Measurements from ENCODE around the gene SH2D3C. TPM values are rescaled to one million over a fixed set of nuclear protein-coding genes. Genes with fewer than 3 reads are reported as not detected.
A peak's percentile ranks its signal among the peaks of the same experiment; 100 is the strongest.

Gene SH2D3C
- total and polyA plus RNA-seq, 9 of the 15 experiments (the other 6 are each of a cell fraction or from before 2014, with no cell fraction given): 0.03 to 1.2 (median 0.22) TPM; not detected in 1

- TF ChIP-seq VEZF1 (CRISPR knock-in tag; IDR thresholded peaks at IDR 0.05): peak; percentile 88
- peak; percentile 56; the same call in 1 of the 2 replicates for TF ChIP-seq MTA3 (IDR thresholded peaks at IDR 0.05; ENCODE audit: borderline replicate concordance)
- peak; percentile 98 for TF ChIP-seq PKNOX1 (IDR thresholded peaks at IDR 0.05)
- TF ChIP-seq NCOR1 (IDR thresholded peaks at IDR 0.05): no peak
- peak; percentile 53; the same call in 1 of the 2 replicates for TF ChIP-seq TEAD4 (IDR thresholded peaks at IDR 0.05; ENCODE audit: low read length)
- no peak for TF ChIP-seq TEAD4 (CRISPR knock-in tag; IDR thresholded peaks at IDR 0.05; ENCODE audit: borderline replicate concordance)
- TF ChIP-seq RBFOX2 (IDR thresholded peaks at IDR 0.05; ENCODE audit: low read depth, low read length): peak; percentile 30; the same call in 1 of the 2 replicates
- no peak for TF ChIP-seq KAT2B (IDR thresholded peaks at IDR 0.05; ENCODE audit: low read depth, low read length)
- no peak for TF ChIP-seq MLX (CRISPR knock-in tag; conservative IDR thresholded peaks at IDR 0.05)
- peak; percentile 26 for TF ChIP-seq TAF1 (IDR thresholded peaks at IDR 0.05; ENCODE audit: control insufficient read depth, extremely low read depth, insufficient read depth, low read length, severe bottlenecking)
- no peak for TF ChIP-seq SRSF9 (IDR thresholded peaks at IDR 0.05; ENCODE audit: borderline replicate concordance, low read depth, low read length)
- no peak for TF ChIP-seq ZNF655 (CRISPR knock-in tag; IDR thresholded peaks at IDR 0.05)
- TF ChIP-seq CREM (IDR thresholded peaks at IDR 0.05; ENCODE audit: low read depth): peak; percentile 53; the same call in 1 of the 2 replicates
- TF ChIP-seq SETDB1 (IDR thresholded peaks at IDR 0.05; ENCODE audit: low read length): no peak
- peak; percentile 66 for TF ChIP-seq POLR2G (IDR thresholded peaks at IDR 0.05; ENCODE audit: low read depth, low read length)
- TF ChIP-seq HDAC1 (IDR thresholded peaks at IDR 0.05): peak in 1 of 2 experiments; percentile 31; a peak in 1 of 4 replicates
- no peak for TF ChIP-seq RBM14 (IDR thresholded peaks at IDR 0.05; ENCODE audit: borderline replicate concordance, insufficient read depth, low read depth, low read length)
- TF ChIP-seq MTF1 (CRISPR knock-in tag; IDR thresholded peaks at IDR 0.05; ENCODE audit: borderline replicate concordance): no peak
- TF ChIP-seq ZBTB12 (CRISPR knock-in tag; IDR thresholded peaks at IDR 0.05): no peak
- TF ChIP-seq MCM7 (IDR thresholded peaks at IDR 0.05): no peak
- no peak for TF ChIP-seq CC2D1A (IDR thresholded peaks at IDR 0.05)
- no peak for TF ChIP-seq FOXA3 (CRISPR knock-in tag; conservative IDR thresholded peaks at IDR 0.05 in 1 of 2, IDR thresholded peaks at IDR 0.05 in 1 of 2)
These were observed 7.4 kb downstream of the SH2D3C start (continued) for GRCh38 chr9:127770905-127771569.

All from K562 (cell line).